ENCODE measurements around the gene MDFI. TPM values are rescaled to one million over a fixed set of nuclear protein-coding genes. Genes with fewer than 3 reads are reported as not detected.
A peak's percentile ranks its signal among the peaks of the same experiment; 100 is the strongest.

The MDFI gene
- total and polyA plus RNA-seq, 5 donors, result 4.9 to 11.9 (median 9.6) TPM

GRCh38 chr6:41674231-41675000 lies 36.1 kb downstream of the MDFI start:
- 79% methylated on average over 7 of the region's 7 CpGs for WGBS
- DNase-seq (peak in 1 of 3 donors; percentile 40), ATAC-seq (no peak)
- no peaks in the 10 kb centered on the region for H3K4me1 ChIP-seq (ENCODE audit: control insufficient read depth, insufficient read depth, low read length)
- no peak overlapping the region for H3K4me3 ChIP-seq (ENCODE audit: low read length)
- H3K9me3 ChIP-seq (ENCODE audit: control insufficient read depth, low read length), result no peaks in the 10 kb centered on the region
- H3K27ac ChIP-seq (ENCODE audit: low read length), result no peak overlapping the region
- intact Hi-C loops (cut with DNase I), result no loop called here
- H3K27me3 ChIP-seq (ENCODE audit: control insufficient read depth, insufficient read depth), result no peaks in the 10 kb centered on the region

- ATAC-seq, result peak in 1 of 2 donors; percentile 52
- intact Hi-C loops (cut with DNase I), result no loop called here
These were observed 37.0 kb downstream of the MDFI start for GRCh38 chr6:41675176-41675775.

GRCh38 chr6:41675992-41676391 lies 37.7 kb downstream of the MDFI start:
- Histone ChIP-seq H3K9me3 (ENCODE audit: control insufficient read depth, low read length) (no peaks in the 10 kb centered on the region), H3K4me3 (ENCODE audit: low read length) (no peak overlapping the region), H3K4me1 (ENCODE audit: control insufficient read depth, insufficient read depth, low read length) (no peaks in the 10 kb centered on the region), H3K27ac (ENCODE audit: low read length) (no peak overlapping the region), H3K27me3 (ENCODE audit: control insufficient read depth, insufficient read depth) (no peaks in the 10 kb centered on the region)
- intact Hi-C loops (cut with DNase I), result no loop called here
- no peak for DNase-seq
- WGBS, result 83% methylated on average over 6 of the region's 6 CpGs
- ATAC-seq, result no peak

More at GRCh38 chr6:41675176-41675775, 37.0 kb downstream of the MDFI start:
- 64% methylated on average over 6 of the region's 6 CpGs for WGBS
- Histone ChIP-seq H3K4me3 (ENCODE audit: low read length) (no peak overlapping the region), H3K27me3 (ENCODE audit: control insufficient read depth, insufficient read depth) (no peaks in the 10 kb centered on the region), H3K4me1 (ENCODE audit: control insufficient read depth, insufficient read depth, low read length) (no peaks in the 10 kb centered on the region), H3K27ac (ENCODE audit: low read length) (no peak overlapping the region), H3K9me3 (ENCODE audit: control insufficient read depth, low read length) (no peaks in the 10 kb centered on the region)
- peak in 1 of 3 donors; percentile 24 for DNase-seq

GRCh38 chr6:41676431-41676830 lies 38.2 kb downstream of the MDFI start:
- intact Hi-C loops (cut with DNase I), result no loop called here
- DNase-seq (no peak), ATAC-seq (no peak)
- Histone ChIP-seq H3K27ac (ENCODE audit: low read length) (no peak overlapping the region), H3K4me1 (ENCODE audit: control insufficient read depth, insufficient read depth, low read length) (no peaks in the 10 kb centered on the region), H3K4me3 (ENCODE audit: low read length) (no peak overlapping the region), H3K27me3 (ENCODE audit: control insufficient read depth, insufficient read depth) (no peaks in the 10 kb centered on the region), H3K9me3 (ENCODE audit: control insufficient read depth, low read length) (no peaks in the 10 kb centered on the region)
- 82% methylated on average over 5 of the region's 5 CpGs for WGBS

GRCh38 chr6:41677124-41677921 lies 39.1 kb downstream of the MDFI start:
- no peaks in the 10 kb centered on the region for H3K27me3 ChIP-seq (ENCODE audit: control insufficient read depth, insufficient read depth)
- intact Hi-C loops (cut with DNase I), result no loop called here
- 75% methylated on average over 25 of the region's 25 CpGs for WGBS
- H3K9me3 ChIP-seq (ENCODE audit: control insufficient read depth, low read length), result no peaks in the 10 kb centered on the region
- H3K4me3 ChIP-seq (ENCODE audit: low read length), result no peak overlapping the region
- no peaks in the 10 kb centered on the region for H3K4me1 ChIP-seq (ENCODE audit: control insufficient read depth, insufficient read depth, low read length)
- H3K27ac ChIP-seq (ENCODE audit: low read length), result no peak overlapping the region
- peak in 1 of 3 donors; percentile 37 for DNase-seq
- ATAC-seq, result no peak

GRCh38 chr6:41678511-41679084 lies 40.3 kb downstream of the MDFI start:
- H3K4me1 ChIP-seq (ENCODE audit: control insufficient read depth, insufficient read depth, low read length), result no peaks in the 10 kb centered on the region
- peak in 1 of 3 donors; percentile 5 for DNase-seq
- intact Hi-C loops (cut with DNase I), result no loop called here

GRCh38 chr6:41679696-41680095 lies 41.4 kb downstream of the MDFI start:
- H3K9me3 ChIP-seq (ENCODE audit: control insufficient read depth, low read length), result no peaks in the 10 kb centered on the region
- no peaks in the 10 kb centered on the region for H3K4me1 ChIP-seq (ENCODE audit: control insufficient read depth, insufficient read depth, low read length)
- WGBS, result 95% methylated on average over 9 of the region's 9 CpGs
- ATAC-seq (no peak), DNase-seq (peak in 1 of 3 donors; percentile 18)
- intact Hi-C loops (cut with DNase I), result loop anchor here in 3 of 4 donors (5.0 to 10.0 kb wide), 4 partner anchors 77 to 312 kb away; no protein-coding TSS in a partner anchor
- no peak overlapping the region for H3K27ac ChIP-seq (ENCODE audit: low read length)
- no peak overlapping the region for H3K4me3 ChIP-seq (ENCODE audit: low read length)
- no peaks in the 10 kb centered on the region for H3K27me3 ChIP-seq (ENCODE audit: control insufficient read depth, insufficient read depth)

More at GRCh38 chr6:41678511-41679084, 40.3 kb downstream of the MDFI start:
- ATAC-seq, result no peak
- WGBS, result 80% methylated on average over 8 of the region's 8 CpGs
- no peak overlapping the region for H3K27ac ChIP-seq (ENCODE audit: low read length)
- no peaks in the 10 kb centered on the region for H3K27me3 ChIP-seq (ENCODE audit: control insufficient read depth, insufficient read depth)
- H3K4me3 ChIP-seq (ENCODE audit: low read length), result no peak overlapping the region
- H3K9me3 ChIP-seq (ENCODE audit: control insufficient read depth, low read length), result no peaks in the 10 kb centered on the region

GRCh38 chr6:41680182-41680965 lies 42.1 kb downstream of the MDFI start:
- Histone ChIP-seq H3K27me3 (ENCODE audit: control insufficient read depth, insufficient read depth) (no peaks in the 10 kb centered on the region), H3K27ac (ENCODE audit: low read length) (no peak overlapping the region), H3K4me1 (ENCODE audit: control insufficient read depth, insufficient read depth, low read length) (no peaks in the 10 kb centered on the region), H3K9me3 (ENCODE audit: control insufficient read depth, low read length) (no peaks in the 10 kb centered on the region), H3K4me3 (ENCODE audit: low read length) (no peak overlapping the region)
- no peak for ATAC-seq
- WGBS, result 75% methylated on average over 11 of the region's 11 CpGs
- peak in 1 of 3 donors; percentile 42 for DNase-seq
- intact Hi-C loops (cut with DNase I), result loop anchor here in 3 of 4 donors (5.0 to 10.0 kb wide), 4 partner anchors 78 to 313 kb away; no protein-coding TSS in a partner anchor

GRCh38 chr6:41682056-41682477 lies 43.8 kb downstream of the MDFI start:
- no peak overlapping the region for H3K27ac ChIP-seq (ENCODE audit: low read length)
- 4% methylated on average over 9 of the region's 9 CpGs for WGBS
- intact Hi-C loops (cut with DNase I), result loop anchor here (2.0 to 10.0 kb wide), 7 partner anchors 79 to 315 kb away; no protein-coding TSS in a partner anchor

More at GRCh38 chr6:41682056-41682477, 43.8 kb downstream of the MDFI start:
- ATAC-seq, result peak; percentile 93 to 94
- Histone ChIP-seq H3K4me3 (ENCODE audit: low read length) (no peak overlapping the region), H3K27me3 (ENCODE audit: control insufficient read depth, insufficient read depth) (no peaks in the 10 kb centered on the region), H3K4me1 (ENCODE audit: control insufficient read depth, insufficient read depth, low read length) (no peaks in the 10 kb centered on the region), H3K9me3 (ENCODE audit: control insufficient read depth, low read length) (no peaks in the 10 kb centered on the region)
- peak; percentile 92 to 97 (median 96) for DNase-seq

Data from right cardiac atrium (tissue), 5 donors.